HT1080 (cell line): ENCODE data around the gene SNAP47. TPM values are rescaled to one million over a fixed set of nuclear protein-coding genes. Genes with fewer than 3 reads are reported as not detected.
"Not testable (repeated sequence)": the region's sequence is repeated elsewhere in the genome, so short reads cannot be mapped to it uniquely, and the experiment has no call there.

Experiments used
- DNase-seq: peaks from one replicate; pipeline ENCODE4 v3.0.0-alpha.2; 2015; ENCODE audit warnings: low read depth
- polyA plus RNA-seq, 2 experiments: library from polyadenylated mRNA; depleted of rRNA; stranded (reverse); fragments of >200 nt; gene quantifications; 2 replicates each; pipeline ENCODE4 v1.2.3, GENCODE V29; 2015
- total RNA-seq: library from RNA; depleted of rRNA; stranded (reverse); fragments of >200 nt; shearing (Covaris generic); gene quantifications from 2 replicates; pipeline ENCODE4 v1.2.3, GENCODE V29; 2014; rRNA removed

The SNAP47 gene
- total RNA-seq = 43.6 and 47.0 TPM in 2 replicates
- 32.5 and 34.8 TPM in 2 replicates for polyA plus RNA-seq (2015; cell fraction: cytosol; rRNA removed)
- polyA plus RNA-seq (2015; cell fraction: nucleus; rRNA removed) = 18.7 and 22.7 TPM in 2 replicates

DNA sequence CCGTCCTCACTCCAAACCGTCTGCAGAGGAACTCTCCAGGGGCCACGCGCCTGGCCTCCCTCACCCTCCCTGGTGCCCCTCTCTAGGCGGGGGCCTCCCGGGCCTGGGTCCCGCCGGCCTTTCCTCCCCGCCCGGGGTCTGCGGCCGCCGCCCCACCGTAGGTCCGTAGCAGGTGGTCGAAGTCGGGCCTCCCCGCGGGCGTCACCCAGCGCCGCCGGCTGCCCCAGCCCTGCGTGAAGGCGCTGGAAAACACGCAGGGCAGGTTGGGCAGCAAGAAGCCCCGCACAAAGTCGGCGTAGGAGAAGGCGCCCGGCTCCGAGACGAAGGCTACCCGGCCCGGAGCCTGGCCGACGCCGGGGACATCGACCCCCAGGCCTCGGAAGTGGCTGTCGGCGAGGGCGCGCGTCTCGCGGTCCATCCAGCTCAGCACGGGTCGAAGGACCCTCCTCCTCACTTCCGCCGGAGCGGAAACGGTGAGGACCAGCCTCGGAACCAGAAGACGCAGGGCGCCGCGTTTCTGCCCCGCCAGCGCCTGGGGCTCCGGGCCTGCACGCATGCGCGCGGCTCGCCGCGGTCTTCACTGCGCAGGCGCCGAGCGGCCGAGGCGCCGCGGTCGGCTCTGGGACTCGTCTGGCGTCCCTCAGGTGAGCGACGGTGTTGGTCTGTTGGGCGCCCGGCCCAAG, at the start of gene SNAP47, which contains the start of gene JMJD4:
Gene SNAP47 (plus strand): TSS at position 580 of the 683 bp plus-strand sequence. CDS start 12,302 bp downstream, outside the sequence.
Gene JMJD4 (minus strand): TSS at position 447 of the 683 bp plus-strand sequence. CDS start 29 bp downstream, at position 418.
- DNase-seq = peak; percentile 88

DNA sequence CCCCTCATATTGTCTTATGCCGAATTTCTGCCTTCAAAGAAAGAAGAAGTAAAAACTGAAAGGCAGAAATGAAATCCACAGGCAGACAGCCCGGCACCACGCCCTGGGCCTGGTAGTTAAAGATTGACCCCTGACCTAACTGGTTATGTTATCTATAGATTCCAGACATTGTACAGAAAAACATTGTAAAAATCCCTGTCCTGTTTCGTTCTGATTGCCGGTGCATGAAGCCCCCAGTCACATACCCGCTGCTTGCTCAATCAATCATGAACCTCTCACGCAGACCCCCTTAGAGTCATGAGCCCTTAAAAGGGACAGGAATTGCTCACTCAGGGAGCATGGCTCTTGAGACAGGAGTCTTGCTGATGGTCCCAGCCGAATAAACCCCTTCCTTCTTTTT, 49.4 kb upstream of the SNAP47 start:
- DNase-seq = no peak

DNA sequence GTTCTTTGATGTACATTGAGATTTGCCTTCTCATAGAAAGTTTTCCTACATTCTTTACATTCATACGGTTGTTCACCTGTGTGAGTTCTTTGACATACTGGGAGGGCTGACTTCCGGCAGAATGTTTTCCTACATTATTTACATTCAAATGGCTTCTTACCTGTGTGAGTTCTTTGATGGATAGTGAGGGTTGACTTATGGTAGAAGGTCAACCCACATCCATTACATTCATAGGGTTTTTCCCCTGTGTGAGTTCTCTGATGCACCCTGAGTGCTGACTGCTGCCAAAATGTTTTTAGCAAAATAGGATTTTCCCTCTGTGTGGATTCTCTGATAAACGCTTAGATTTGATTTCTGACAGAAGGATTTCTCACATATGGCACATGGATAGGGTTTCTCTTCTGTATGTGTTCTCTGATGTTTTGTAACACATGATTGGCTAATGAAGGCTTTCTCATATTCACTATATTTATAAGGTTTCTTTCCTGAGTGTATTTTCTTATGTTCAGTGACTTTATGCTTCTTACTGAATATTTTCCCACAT, 37.8 kb upstream of the SNAP47 start:
- no peak for DNase-seq

- DNase-seq = not testable (repeated sequence)
Observed at GRCh38 chr1:227701631-227702030, 33.6 kb upstream of the SNAP47 start.

DNA sequence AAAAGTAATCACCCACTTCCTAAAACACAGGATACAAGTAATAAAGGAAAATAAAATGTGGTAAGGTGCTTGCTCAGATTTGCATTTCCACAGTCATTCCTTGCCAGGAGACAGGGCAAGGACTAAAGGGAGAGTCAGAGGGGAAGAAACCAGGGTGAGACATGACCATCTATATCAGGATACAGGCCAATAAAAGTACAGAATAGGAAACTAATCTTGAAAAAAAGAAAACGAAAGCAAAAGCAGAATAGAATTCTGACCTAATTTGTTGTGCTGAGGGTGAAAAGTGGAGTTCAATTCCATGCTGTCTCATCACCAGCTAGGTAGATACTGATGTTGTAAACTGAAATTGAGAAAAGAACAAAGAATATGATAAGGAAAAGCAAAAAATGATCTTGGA, 27.4 kb upstream of the SNAP47 start:
- DNase-seq = no peak

GRCh38 chr1:227709451-227709850, 25.8 kb upstream of the SNAP47 start:
- no peak for DNase-seq

GRCh38 chr1:227710474-227710873, 24.8 kb upstream of the SNAP47 start:
- DNase-seq = not testable (repeated sequence)

- no peak for DNase-seq
Observed at GRCh38 chr1:227712648-227713047, 22.6 kb upstream of the SNAP47 start.

- no peak for DNase-seq
Observed at GRCh38 chr1:227718932-227719331, 16.3 kb upstream of the SNAP47 start.

DNA sequence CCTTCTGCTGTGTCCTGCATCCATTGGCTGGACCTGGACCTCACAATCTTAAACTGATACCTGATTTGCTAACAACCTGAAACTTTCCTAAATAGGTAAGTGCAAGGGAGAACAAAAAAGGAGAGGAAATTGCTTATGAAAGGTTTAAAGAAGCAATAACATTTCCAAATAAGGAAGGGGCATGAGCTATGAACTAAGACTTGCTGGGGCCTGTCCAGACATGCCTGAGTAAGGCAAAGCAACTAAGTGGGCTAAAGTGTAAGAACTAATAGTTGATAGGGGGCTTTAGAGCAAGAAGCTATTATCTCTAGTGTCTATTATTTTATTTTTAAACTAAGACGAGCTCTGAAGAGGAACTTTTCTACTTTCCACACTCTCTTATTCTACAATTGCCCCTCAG, 11.8 kb upstream of the SNAP47 start:
- no peak for DNase-seq

DNA sequence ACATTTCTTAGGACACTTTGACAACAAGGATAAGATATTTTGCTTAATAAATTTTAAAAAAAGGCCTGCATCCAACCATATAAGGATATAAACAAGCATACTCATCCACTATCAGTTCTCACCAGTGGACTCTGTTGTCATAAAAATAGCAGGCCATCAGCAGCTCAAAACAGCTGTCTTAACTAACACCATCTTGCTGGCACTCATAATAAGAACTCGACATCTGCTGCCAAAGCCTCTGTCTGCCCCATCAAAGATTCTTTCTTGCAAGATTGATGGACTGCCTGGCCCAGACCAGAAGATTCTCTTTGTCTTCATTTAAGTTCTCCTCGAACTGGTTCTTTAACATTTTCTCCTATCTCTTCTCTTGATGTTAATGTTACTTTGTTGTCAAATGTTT, 10.2 kb upstream of the SNAP47 start:
- DNase-seq = no peak

DNA sequence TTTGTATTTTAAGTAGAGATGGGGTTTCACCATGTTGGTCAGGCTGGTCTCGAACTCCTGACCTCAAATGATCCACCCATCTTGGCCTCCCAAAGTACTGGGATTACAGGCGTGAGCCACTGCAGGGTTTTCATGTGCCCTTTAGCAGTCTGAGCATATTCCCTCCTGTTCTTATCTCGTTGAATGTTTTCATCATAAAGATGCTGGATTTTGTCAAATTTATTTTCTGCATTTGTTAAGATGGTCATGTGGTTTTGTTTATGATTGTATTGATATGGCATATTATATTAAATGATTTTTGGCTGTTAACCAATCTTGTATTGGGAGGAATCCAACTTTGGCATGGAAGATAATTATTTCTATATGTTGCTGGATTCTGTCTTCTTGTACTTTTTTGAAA, 8.9 kb upstream of the SNAP47 start:
- no peak for DNase-seq

- no peak for DNase-seq
Observed at GRCh38 chr1:227726924-227727599, 8.2 kb upstream of the SNAP47 start.

- peak; percentile 81 for DNase-seq
Observed at GRCh38 chr1:227728059-227728891, 7.0 kb upstream of the SNAP47 start.

GRCh38 chr1:227728892-227729143, 6.4 kb upstream of the SNAP47 start:
- no peak for DNase-seq

- no peak for DNase-seq
Observed at GRCh38 chr1:227729144-227729880, 5.9 kb upstream of the SNAP47 start.

GRCh38 chr1:227729881-227730629, 5.2 kb upstream of the SNAP47 start:
- peak; percentile 59 for DNase-seq

- DNase-seq = no peak
Observed at GRCh38 chr1:227730630-227731151, 4.5 kb upstream of the SNAP47 start.

DNA sequence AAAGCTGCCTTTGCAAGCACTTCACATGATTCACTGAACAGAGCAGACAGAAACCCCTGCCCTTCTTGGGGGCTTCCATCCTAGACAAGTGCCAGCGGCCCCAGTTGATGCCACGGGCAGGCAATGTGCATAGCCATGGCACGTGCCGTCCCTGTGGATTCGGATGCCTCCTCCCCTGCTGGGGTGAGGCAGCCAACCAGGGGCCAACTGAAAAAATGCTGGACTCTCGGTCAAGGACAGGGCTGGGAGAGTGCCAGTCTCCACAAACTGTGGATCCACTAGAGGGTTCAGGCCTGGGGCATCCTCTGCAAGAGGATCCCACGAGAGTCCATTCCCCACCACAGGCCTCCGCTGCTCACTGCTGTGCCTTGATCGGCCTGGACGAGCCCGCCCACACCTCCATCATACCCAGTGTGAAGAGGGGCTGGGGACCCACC, 4.0 kb upstream of the SNAP47 start:
- DNase-seq = no peak
